Ishikawa (cell line): ENCODE data around the gene ARID5B.

Source experiments
- CEBPB ChIP-seq: IDR thresholded peaks from 2 replicates; pipeline ENCODE4 v1.6.1; 2012
- CREB1 ChIP-seq: IDR thresholded peaks from 2 replicates; pipeline ENCODE4 v1.6.1; 2012; ENCODE audit warnings: low read depth
- EGR1 ChIP-seq: IDR thresholded peaks from 2 replicates; pipeline ENCODE4 v1.6.1; 2012
- EP300 ChIP-seq: IDR thresholded peaks from 2 replicates; pipeline ENCODE4 v1.6.1; 2012; ENCODE audit warnings: borderline replicate concordance
- FOXM1 ChIP-seq: IDR thresholded peaks from 2 replicates; pipeline ENCODE4 v1.6.1; 2012; ENCODE audit warnings: low read depth, borderline replicate concordance
- NFIC ChIP-seq: IDR thresholded peaks from 2 replicates; pipeline ENCODE4 v1.6.1; 2012
- RAD21 ChIP-seq: IDR thresholded peaks from 2 replicates; pipeline ENCODE4 v1.6.1; 2012; ENCODE audit warnings: low read depth
- TAF1 ChIP-seq: IDR thresholded peaks from 2 replicates; pipeline ENCODE4 v1.6.1; 2012; ENCODE audit warnings: low read depth, mild to moderate bottlenecking
- TCF12 ChIP-seq: IDR thresholded peaks from 2 replicates; pipeline ENCODE4 v1.6.1; 2012; ENCODE audit warnings: low read depth
- TEAD4 ChIP-seq: IDR thresholded peaks from 2 replicates; pipeline ENCODE4 v1.6.1; 2012
- YY1 ChIP-seq: IDR thresholded peaks from 2 replicates; pipeline ENCODE4 v1.6.1; 2012; ENCODE audit warnings: low read depth
- ZBTB7A ChIP-seq: IDR thresholded peaks from 2 replicates; pipeline ENCODE4 v1.6.1; 2012; ENCODE audit warnings: low read depth
- TF ChIP-seq, protein P1 (sequence below): IDR thresholded peaks from 2 replicates; pipeline ENCODE4 v1.6.1; 2012; ENCODE audit warnings: low read depth, mild to moderate bottlenecking
- TF ChIP-seq, protein P2 (sequence below): IDR thresholded peaks from 2 replicates; pipeline ENCODE4 v1.6.1; 2012
- TF ChIP-seq, protein P3 (sequence below): IDR thresholded peaks from 2 replicates; pipeline ENCODE4 v1.6.1; 2012

ARID5B gene

GRCh38 chr10:61918140-61918539, 16.6 kb downstream of the ARID5B start:
- TF ChIP-seq TAF1 (no peak), EP300 (no peak), RAD21 (no peak), NFIC (no peak), ZBTB7A (no peak), YY1 (no peak), CEBPB (no peak), CREB1 (no peak), EGR1 (no peak), TEAD4 (no peak), TCF12 (no peak)
- TF ChIP-seq, protein P1, sequence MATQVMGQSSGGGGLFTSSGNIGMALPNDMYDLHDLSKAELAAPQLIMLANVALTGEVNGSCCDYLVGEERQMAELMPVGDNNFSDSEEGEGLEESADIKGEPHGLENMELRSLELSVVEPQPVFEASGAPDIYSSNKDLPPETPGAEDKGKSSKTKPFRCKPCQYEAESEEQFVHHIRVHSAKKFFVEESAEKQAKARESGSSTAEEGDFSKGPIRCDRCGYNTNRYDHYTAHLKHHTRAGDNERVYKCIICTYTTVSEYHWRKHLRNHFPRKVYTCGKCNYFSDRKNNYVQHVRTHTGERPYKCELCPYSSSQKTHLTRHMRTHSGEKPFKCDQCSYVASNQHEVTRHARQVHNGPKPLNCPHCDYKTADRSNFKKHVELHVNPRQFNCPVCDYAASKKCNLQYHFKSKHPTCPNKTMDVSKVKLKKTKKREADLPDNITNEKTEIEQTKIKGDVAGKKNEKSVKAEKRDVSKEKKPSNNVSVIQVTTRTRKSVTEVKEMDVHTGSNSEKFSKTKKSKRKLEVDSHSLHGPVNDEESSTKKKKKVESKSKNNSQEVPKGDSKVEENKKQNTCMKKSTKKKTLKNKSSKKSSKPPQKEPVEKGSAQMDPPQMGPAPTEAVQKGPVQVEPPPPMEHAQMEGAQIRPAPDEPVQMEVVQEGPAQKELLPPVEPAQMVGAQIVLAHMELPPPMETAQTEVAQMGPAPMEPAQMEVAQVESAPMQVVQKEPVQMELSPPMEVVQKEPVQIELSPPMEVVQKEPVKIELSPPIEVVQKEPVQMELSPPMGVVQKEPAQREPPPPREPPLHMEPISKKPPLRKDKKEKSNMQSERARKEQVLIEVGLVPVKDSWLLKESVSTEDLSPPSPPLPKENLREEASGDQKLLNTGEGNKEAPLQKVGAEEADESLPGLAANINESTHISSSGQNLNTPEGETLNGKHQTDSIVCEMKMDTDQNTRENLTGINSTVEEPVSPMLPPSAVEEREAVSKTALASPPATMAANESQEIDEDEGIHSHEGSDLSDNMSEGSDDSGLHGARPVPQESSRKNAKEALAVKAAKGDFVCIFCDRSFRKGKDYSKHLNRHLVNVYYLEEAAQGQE: no peak
- TF ChIP-seq, protein P2, sequence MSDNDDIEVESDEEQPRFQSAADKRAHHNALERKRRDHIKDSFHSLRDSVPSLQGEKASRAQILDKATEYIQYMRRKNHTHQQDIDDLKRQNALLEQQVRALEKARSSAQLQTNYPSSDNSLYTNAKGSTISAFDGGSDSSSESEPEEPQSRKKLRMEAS: no peak
- TF ChIP-seq, protein P3, sequence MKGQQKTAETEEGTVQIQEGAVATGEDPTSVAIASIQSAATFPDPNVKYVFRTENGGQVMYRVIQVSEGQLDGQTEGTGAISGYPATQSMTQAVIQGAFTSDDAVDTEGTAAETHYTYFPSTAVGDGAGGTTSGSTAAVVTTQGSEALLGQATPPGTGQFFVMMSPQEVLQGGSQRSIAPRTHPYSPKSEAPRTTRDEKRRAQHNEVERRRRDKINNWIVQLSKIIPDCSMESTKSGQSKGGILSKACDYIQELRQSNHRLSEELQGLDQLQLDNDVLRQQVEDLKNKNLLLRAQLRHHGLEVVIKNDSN: no peak

GRCh38 chr10:61918989-61919388, 17.5 kb downstream of the ARID5B start:
- no peak for TF ChIP-seq TAF1
- TF ChIP-seq EGR1: no peak
- TF ChIP-seq YY1: no peak
- TF ChIP-seq CEBPB: no peak
- TF ChIP-seq, protein P3: no peak
- TF ChIP-seq, protein P1: no peak
- TF ChIP-seq RAD21: no peak
- no peak for TF ChIP-seq TCF12
- TF ChIP-seq FOXM1: no peak
- no peak for TF ChIP-seq NFIC
- TF ChIP-seq EP300: no peak

GRCh38 chr10:61919646-61920215, 18.2 kb downstream of the ARID5B start:
- TF ChIP-seq, protein P1: no peak
- no peak for TF ChIP-seq ZBTB7A
- TF ChIP-seq NFIC: no peak
- TF ChIP-seq YY1: no peak
- TF ChIP-seq, protein P3: no peak
- no peak for TF ChIP-seq CEBPB
- TF ChIP-seq, protein P2: no peak
- no peak for TF ChIP-seq CREB1
- no peak for TF ChIP-seq RAD21
- TF ChIP-seq TAF1: no peak
- no peak for TF ChIP-seq TCF12
- no peak for TF ChIP-seq EGR1
- no peak for TF ChIP-seq TEAD4
- TF ChIP-seq EP300: no peak
- no peak for TF ChIP-seq FOXM1

DNA sequence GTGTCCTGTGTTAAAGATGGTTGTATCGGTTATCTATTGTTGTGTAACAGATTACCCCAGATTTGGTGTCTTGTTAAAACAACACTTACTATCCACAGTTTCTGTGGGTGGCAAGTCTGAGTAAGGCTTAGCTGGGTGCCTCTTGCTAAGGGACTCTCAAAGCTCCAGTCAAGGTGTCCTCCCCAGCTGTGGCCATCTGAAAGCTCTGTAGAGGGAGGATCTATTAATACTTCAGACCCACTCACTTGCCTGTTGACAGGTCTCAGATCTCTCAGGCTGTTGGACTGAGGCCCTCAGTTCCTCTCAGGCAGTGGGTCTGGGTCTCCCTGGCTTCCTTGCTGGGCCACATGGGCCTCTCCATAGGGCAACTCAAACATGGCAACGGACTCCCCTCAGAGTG, 19.6 kb downstream of the ARID5B start:
- TF ChIP-seq YY1 (no peak), TEAD4 (no peak), FOXM1 (no peak), TAF1 (no peak)
- TF ChIP-seq, protein P3: no peak
- TF ChIP-seq, protein P1: no peak
- TF ChIP-seq, protein P2: no peak
